ENCODE data around the gene ZNF747.
"Not testable (repeated sequence)": the region's sequence is repeated elsewhere in the genome, so short reads cannot be mapped to it uniquely, and the experiment has no call there.

- TF ChIP-seq, protein P1, sequence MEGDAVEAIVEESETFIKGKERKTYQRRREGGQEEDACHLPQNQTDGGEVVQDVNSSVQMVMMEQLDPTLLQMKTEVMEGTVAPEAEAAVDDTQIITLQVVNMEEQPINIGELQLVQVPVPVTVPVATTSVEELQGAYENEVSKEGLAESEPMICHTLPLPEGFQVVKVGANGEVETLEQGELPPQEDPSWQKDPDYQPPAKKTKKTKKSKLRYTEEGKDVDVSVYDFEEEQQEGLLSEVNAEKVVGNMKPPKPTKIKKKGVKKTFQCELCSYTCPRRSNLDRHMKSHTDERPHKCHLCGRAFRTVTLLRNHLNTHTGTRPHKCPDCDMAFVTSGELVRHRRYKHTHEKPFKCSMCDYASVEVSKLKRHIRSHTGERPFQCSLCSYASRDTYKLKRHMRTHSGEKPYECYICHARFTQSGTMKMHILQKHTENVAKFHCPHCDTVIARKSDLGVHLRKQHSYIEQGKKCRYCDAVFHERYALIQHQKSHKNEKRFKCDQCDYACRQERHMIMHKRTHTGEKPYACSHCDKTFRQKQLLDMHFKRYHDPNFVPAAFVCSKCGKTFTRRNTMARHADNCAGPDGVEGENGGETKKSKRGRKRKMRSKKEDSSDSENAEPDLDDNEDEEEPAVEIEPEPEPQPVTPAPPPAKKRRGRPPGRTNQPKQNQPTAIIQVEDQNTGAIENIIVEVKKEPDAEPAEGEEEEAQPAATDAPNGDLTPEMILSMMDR (IDR thresholded peaks at IDR 0.05; ENCODE audit: extremely low read depth in 1 of 2, insufficient read depth in 1 of 2, low read depth in 1 of 2, low read length in 2 of 2): not testable (repeated sequence)
- TF ChIP-seq POLR2A (IDR thresholded peaks at IDR 0.05; ENCODE audit: low read depth, low read length): not testable (repeated sequence)
Observed at GRCh38 chr16:30522702-30523463, 11.8 kb downstream of the ZNF747 start.
